PC-9 (cell line): ENCODE results near the gene SYT1. TPM values are rescaled to one million over a fixed set of nuclear protein-coding genes. Genes with fewer than 3 reads are reported as not detected.

ENCODE experiments used
- BruUV-seq: library from RNA; stranded (reverse); fragments of 400-500 nt; replicated peaks from 2 replicates; lab custom pipeline; 2021; lab: Mats Ljungman, UMichigan
- CTCF ChIA-PET: fragments of 300-600 bp; sonication (Branson Sonifier 250); formaldehyde crosslinking; loops from one replicate; lab custom pipeline; 2022; ENCODE audit warnings: antibody characterized with exemption; lab: Charles Lee
- POLR2A ChIA-PET: fragments of 300-600 bp; sonication (Branson Sonifier 250); formaldehyde crosslinking; loops from one replicate; lab custom pipeline; 2022; ENCODE audit warnings: antibody characterized with exemption; ENCODE audit not compliant: unreplicated experiment; lab: Charles Lee
- DNase-seq, 2 experiments: peaks; one replicate each; pipeline versions ENCODE4 v3.0.0 to v3.0.0-alpha.2; 2015 to 2022; ENCODE audit warnings: mixed read lengths in 1 of 2
- H2AFZ ChIP-seq: fragments of 200-600 bp; sonication (generic); 2 replicates; pipeline ENCODE4 v1.8.1; 2017; ENCODE audit warnings: antibody characterized with exemption
- H3F3A ChIP-seq: fragments of 200-600 bp; sonication (generic); 2 replicates; pipeline ENCODE4 v1.8.1; 2017; ENCODE audit warnings: antibody characterized with exemption, mild to moderate bottlenecking, low read depth; ENCODE audit not compliant: insufficient read depth
- H3K27ac ChIP-seq: fragments of 200-600 bp; sonication (generic); 2 replicates; pipeline ENCODE4 v1.6.1; 2016; ENCODE audit warnings: mixed run types
- H3K27me3 ChIP-seq: fragments of 200-600 bp; sonication (generic); 2 replicates; pipeline ENCODE4 v1.6.1; 2016; ENCODE audit warnings: low read depth, mixed run types; ENCODE audit not compliant: insufficient read depth
- H3K36me3 ChIP-seq: fragments of 200-600 bp; sonication (generic); 2 replicates; pipeline ENCODE4 v1.6.1; 2016; ENCODE audit warnings: low read depth, mixed run types
- H3K4me1 ChIP-seq: fragments of 200-600 bp; sonication (generic); replicated peaks from 2 replicates; pipeline ENCODE4 v1.6.1; 2016; ENCODE audit warnings: mixed run types; ENCODE audit not compliant: insufficient read depth
- H3K4me2 ChIP-seq: fragments of 200-600 bp; sonication (generic); 2 replicates; pipeline ENCODE4 v1.6.1; 2017; ENCODE audit warnings: mixed run types
- H3K4me3 ChIP-seq: fragments of 200-600 bp; sonication (generic); 2 replicates; pipeline ENCODE4 v1.6.1; 2016; ENCODE audit warnings: mixed run types
- H3K79me2 ChIP-seq: fragments of 200-600 bp; sonication (generic); 2 replicates; pipeline ENCODE4 v1.6.1; 2017; ENCODE audit warnings: low read depth, mixed run types
- H3K9me2 ChIP-seq: fragments of 200-600 bp; sonication (generic); 2 replicates; pipeline ENCODE4 v1.8.1; 2017; ENCODE audit warnings: mild to moderate bottlenecking; ENCODE audit not compliant: insufficient read depth
- H3K9me3 ChIP-seq: fragments of 200-600 bp; sonication (generic); 2 replicates; pipeline ENCODE4 v1.8.1; 2016; ENCODE audit warnings: low read depth; ENCODE audit not compliant: insufficient read depth
- H4K20me1 ChIP-seq: fragments of 200-600 bp; sonication (generic); 2 replicates; pipeline ENCODE4 v1.8.1; 2017; ENCODE audit not compliant: insufficient read depth
- CTCF ChIP-seq: fragments of 200-600 bp; sonication (generic); conservative IDR thresholded peaks from 2 replicates; pipeline ENCODE4 v1.6.1; 2017; ENCODE audit warnings: mixed run types, antibody characterized with exemption, mild to moderate bottlenecking, moderate library complexity
- EZH2 ChIP-seq: fragments of 200-600 bp; sonication (generic); IDR thresholded peaks from 2 replicates; pipeline ENCODE4 v1.8.0; 2017; ENCODE audit warnings: antibody characterized with exemption, low read depth
- intact Hi-C: fragments of 100-400 bp; cut with micrococcal nuclease; formaldehyde crosslinking; loops from one replicate; pipeline ENCODE4 v1.10.0; 2022; ENCODE audit not compliant: unreplicated experiment
- total RNA-seq: library from RNA; stranded (reverse); gene quantifications from 2 replicates; pipeline ENCODE4 v1.2.3, GENCODE V29; 2021

The SYT1 gene
- total RNA-seq, 1 experiment from 2014 or later: 1.2 TPM

GRCh38 chr12:79482323-79482722 is 617.7 kb downstream of the SYT1 start:
- ChIA-PET CTCF (no interaction called here), POLR2A (no interaction called here)
- no peaks in the 10 kb centered on the region for H3K79me2 ChIP-seq
- intact Hi-C loops: no loop called here
- no peaks in the 10 kb centered on the region for H3F3A ChIP-seq
- DNase-seq: no peak
- BruUV-seq: no TSS peak
- no peak overlapping the region for H3K4me3 ChIP-seq
- H4K20me1 ChIP-seq: no peaks in the 10 kb centered on the region
- H3K27me3 ChIP-seq: no peaks in the 10 kb centered on the region
- H3K27ac ChIP-seq: no peak overlapping the region
- no peaks in the 10 kb centered on the region for H3K9me2 ChIP-seq
- no peaks in the 10 kb centered on the region for H3K36me3 ChIP-seq
- no peaks in the 10 kb centered on the region for H3K9me3 ChIP-seq
- no peak overlapping the region for H3K4me2 ChIP-seq
- TF ChIP-seq EZH2 (no peak), CTCF (no peak)
- no peaks in the 10 kb centered on the region for H3K4me1 ChIP-seq
- H2AFZ ChIP-seq: no peak overlapping the region

- Histone ChIP-seq H3K36me3 (no peaks in the 10 kb centered on the region), H3K4me1 (no peaks in the 10 kb centered on the region), H3K4me2 (no peak overlapping the region), H4K20me1 (no peaks in the 10 kb centered on the region), H3K9me3 (no peaks in the 10 kb centered on the region), H3F3A (no peaks in the 10 kb centered on the region), H3K79me2 (no peaks in the 10 kb centered on the region), H3K9me2 (no peaks in the 10 kb centered on the region), H3K4me3 (no peak overlapping the region), H3K27me3 (no peaks in the 10 kb centered on the region), H3K27ac (no peak overlapping the region), H2AFZ (no peak overlapping the region)
- TF ChIP-seq EZH2 (no peak), CTCF (no peak)
- CTCF ChIA-PET: no interaction called here
- intact Hi-C loops: no loop called here
- no peak for DNase-seq
- POLR2A ChIA-PET: no interaction called here
- BruUV-seq: no TSS peak
Measured at GRCh38 chr12:79482921-79483320, 618.3 kb downstream of the SYT1 start.

GRCh38 chr12:79486154-79486553 is 621.6 kb downstream of the SYT1 start:
- POLR2A ChIA-PET: no interaction called here
- Histone ChIP-seq H3K27ac (no peak overlapping the region), H3K79me2 (no peaks in the 10 kb centered on the region), H3K4me1 (no peaks in the 10 kb centered on the region), H4K20me1 (no peaks in the 10 kb centered on the region), H3K27me3 (no peaks in the 10 kb centered on the region), H3K9me2 (no peaks in the 10 kb centered on the region), H3F3A (no peaks in the 10 kb centered on the region), H3K4me3 (no peak overlapping the region), H2AFZ (no peak overlapping the region), H3K36me3 (no peaks in the 10 kb centered on the region), H3K4me2 (no peak overlapping the region), H3K9me3 (0 out of 2 replicates have a peak, but pooled peaks cover 6% of the 10 kb centered on the region)
- TF ChIP-seq CTCF (no peak), EZH2 (no peak)
- BruUV-seq: no TSS peak
- intact Hi-C loops: no loop called here
- CTCF ChIA-PET: no interaction called here
- no peak for DNase-seq
